NOMO-1 treated with dmso at 0.1 percent for 144 hours (cell line): ENCODE results near the gene ATE1.
"Not testable (repeated sequence)": the region's sequence is repeated elsewhere in the genome, so short reads cannot be mapped to it uniquely, and the experiment has no call there.

Source experiments
- DNase-seq: peaks from one replicate; lab custom pipeline; 2025; ENCODE audit not compliant: unreplicated experiment; lab: John Stamatoyannopoulos, UW

ATE1 gene

GRCh38 chr10:121792198-121792597 is 135.6 kb downstream of the ATE1 start:
- DNase-seq = no peak

DNA sequence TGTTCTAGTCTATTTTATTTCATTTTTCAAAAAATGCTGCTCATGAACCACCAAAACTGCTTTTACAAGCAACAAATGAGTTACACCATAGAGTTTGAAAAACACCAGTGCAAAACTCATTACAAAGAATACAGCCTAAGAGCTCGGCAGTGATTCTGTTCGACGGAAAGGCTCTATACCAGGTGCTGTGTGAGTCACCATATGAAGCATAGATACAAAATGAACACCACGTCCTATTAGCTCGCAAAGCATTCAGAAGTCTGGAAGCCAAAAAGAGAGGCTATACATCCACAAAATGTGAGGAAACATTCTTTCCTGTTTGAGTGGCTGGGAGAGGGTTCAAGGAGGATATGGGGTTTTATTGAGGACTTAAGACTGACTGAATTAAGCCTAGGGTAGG is 136.1 kb downstream of the ATE1 start:
- no peak for DNase-seq

GRCh38 chr10:121788717-121789116 is 139.1 kb downstream of the ATE1 start:
- no peak for DNase-seq

DNA sequence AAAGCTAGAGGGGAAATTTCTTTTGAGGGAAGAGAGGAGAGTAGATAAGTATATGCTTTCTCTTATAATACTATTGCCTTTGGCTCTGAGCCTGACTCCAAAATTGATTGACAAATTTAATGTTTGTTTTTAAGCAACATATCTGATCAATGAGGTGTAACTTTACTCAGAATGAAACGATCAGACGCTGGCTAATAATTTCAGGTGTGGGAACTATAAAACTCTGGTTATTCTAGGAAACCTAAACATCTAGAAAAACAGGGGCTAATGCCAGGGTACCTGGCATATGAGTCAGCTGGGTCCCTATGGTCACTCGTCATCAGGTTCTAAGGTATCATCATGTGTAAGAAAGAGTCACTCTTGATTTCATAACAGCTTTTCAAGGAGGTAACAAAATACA is 139.7 kb downstream of the ATE1 start:
- no peak for DNase-seq

DNA sequence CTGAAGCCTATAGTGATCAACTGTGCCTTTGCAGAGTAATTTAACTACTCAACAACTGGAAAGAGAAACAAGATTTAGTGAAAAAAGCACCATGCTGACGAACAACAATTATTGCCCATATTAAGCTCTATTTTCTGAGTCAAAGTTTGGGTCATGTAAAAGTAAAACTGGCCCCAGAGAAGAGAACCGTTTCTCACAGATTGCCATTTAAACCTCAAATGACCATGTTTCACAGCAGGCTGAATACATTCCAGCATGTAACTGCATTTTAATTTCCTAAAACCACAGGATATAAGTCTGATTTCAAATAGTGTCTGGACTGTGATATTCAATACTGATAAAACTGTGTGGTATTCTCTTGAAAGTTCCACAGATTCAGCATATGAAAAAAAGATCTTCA is 140.7 kb downstream of the ATE1 start:
- DNase-seq = no peak

DNA sequence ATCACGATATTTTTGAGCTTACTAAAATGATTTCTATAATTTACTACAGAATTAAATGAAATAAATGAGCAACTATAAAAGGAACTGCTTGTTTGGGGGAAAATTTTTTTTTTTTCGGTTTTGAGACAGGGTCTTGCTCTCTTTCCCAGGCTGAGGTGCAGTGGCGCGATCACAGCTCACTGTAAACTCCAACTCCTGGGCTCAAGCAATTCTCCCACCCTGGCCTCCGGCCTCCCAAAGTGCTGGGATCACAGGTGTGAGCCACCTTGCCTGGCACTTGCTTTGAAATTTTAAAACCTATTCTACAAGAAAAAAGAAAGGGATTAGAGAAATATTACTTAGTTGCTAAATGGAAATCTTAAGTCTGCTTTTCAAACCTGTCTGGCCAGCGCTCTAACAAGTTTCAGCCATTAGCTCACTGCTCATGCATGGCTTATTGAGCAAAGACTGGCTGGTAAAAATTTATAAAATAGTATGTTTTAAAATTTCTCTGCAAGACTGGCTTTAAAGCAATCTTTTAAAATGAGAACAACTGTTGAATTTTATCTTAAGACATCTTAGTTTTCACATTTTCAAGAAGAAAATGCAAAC is 144.0 kb downstream of the ATE1 start:
- DNase-seq = no peak

DNA sequence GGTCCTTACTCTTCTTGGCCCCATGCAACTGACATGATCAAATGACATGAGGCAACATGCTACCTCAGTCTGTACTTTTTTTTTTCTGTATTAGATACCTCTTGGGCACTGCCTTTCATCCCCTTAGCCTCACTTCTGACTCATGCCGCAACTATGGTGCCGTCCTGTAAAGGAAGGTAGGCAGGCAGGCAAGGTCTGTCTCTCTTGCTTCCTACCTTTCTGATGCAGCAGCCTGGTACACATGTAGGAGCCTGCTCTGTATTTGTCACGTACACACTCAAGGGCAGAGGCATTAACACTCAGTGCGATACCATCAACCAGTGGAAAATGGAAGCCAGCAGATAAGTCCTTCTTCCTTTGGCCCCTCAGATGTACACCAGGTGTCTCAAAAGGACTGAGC is 146.7 kb downstream of the ATE1 start:
- no peak for DNase-seq

- DNase-seq = no peak
These were observed 153.0 kb downstream of the ATE1 start for GRCh38 chr10:121774813-121775212.

DNA sequence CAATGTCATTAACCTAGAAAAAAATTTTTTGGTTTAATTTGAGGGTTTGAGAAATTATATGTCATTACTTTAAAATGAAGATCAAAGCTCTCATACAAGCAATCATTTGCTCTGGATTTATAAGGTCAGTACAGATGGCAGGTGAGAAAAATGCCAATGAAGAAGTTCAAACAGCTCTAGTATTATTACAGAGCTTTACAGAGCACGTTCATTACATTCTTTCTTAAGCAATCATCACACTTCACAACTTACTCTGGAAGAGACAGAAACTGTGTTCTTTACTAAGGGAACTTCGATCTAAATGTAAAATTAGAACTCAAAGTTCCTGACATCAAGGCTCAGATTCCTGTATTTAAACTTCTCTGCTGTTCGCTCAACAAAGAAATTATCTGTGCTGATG is 153.4 kb downstream of the ATE1 start:
- no peak for DNase-seq

DNA sequence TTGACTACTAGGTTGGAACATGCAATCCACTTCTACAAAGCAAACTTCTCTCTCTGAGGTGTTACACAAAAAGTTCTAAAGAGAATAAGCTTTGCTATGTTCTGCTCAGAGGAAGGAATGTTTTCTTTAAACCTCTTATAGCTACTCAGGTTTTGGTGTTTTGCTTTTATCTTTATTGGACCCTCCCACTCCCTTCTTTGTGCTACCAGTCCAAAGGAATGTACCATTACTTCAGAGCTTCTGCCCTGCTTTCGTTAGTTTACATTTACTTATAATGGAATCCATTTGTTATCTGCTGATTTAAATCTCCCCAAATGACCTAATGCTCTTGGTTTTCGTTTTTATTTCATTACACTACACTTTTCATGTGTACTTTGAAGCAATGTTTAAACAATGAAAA is 154.9 kb downstream of the ATE1 start:
- no peak for DNase-seq

DNA sequence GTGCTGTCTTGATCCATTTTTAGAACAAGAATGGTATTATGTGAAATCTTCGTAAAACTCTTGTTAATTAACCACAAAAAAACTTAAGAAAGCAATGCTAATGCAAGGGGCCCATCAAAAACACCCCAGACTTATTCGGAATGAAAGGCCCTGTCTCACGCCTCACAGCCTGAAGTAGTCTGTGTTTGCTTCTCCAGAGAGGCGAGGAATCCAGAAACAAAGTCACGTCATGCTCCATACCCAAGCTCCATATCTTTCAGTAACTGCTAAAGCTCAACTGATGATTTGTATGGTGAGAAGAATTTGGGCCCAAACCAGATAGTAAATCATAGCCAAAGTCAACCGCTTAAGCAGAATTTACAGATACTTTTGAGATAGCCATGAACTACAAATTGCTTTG is 155.4 kb downstream of the ATE1 start:
- no peak for DNase-seq

DNA sequence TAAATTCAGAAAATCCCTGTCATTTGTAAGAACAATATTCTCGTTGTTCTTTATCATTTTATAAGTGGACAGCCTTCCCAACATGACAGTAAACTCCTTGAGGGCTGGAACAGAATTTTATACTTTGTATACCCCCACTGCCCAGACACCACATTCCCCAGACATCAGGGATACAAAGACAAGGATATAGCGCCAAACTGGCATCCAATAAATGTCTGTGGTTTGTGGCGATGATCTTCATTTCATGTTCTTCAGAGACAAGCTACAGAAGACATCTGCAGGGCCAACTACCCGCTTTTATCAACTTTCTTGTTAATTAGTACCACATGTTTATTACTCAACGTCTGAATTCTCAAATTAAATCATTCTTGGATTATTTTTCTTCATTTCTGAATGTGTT is 155.9 kb downstream of the ATE1 start:
- DNase-seq = no peak

DNA sequence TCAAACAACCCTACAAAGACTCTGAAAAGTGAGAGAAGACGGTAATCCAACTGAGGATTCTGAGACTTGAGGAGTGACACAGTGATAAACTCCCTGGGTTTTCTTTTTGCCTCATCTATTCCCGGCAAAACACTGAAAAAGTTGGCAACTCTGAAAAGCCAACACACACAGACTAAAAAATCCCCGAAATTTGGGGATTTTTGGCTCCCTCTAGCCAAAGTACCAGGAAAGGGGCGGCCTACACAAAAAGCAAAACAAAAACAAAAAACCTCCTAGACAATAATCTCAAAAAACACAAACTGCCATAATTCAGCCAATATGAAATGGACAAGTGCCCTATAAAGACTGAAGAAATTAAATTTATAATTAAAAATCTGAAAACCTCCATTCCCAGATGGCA is 161.4 kb downstream of the ATE1 start:
- no peak for DNase-seq

DNA sequence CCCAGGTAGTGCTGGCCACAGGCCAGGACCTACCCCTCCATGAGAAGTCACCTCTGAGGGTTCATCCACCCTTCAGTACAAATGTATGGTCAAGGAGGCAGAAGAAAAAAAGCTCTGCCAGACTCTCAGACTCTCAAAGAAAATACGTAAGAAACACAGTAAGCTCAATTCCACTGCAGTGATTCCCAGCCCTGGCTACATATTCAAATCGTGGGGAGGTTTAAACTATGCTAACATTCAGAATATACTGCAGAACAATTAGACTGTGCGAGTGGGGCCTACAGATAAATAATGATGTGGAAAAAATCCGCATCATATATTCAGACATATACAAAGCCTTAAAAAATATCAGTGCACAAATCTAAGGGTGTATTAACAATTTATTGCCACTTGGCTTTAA is 162.6 kb downstream of the ATE1 start:
- DNase-seq = no peak

DNA sequence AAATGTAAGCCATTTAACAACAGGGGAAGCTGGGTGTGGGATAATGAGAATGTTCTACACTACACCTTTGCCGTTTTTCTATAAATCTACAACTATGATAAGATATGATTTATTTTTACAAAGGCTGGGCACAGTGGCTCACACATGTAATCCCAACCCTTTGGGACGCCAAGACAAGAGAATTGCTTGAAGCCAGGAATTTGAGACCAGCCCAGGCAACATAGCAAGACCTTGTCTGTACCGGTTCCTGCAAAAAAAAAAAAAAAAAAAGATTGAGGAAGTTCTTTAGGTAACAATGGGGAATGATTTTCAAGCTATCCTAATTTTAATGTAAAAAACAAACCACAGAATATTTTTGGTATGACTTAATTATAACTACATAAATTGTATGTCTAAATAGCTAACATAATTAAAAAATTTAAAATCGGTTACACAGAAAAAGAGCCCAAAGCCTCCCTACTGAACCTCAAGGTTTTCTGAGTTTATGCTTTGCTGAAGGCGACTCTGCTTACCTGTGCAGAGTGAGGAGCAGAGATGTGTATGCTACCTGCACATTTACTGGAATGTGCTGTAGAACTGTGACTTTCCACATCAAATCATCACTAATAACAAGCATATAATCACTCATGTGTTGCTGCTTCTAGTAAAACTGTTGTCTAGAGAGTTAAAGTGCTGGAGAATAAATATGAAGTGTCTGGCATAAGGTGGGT is 163.4 kb downstream of the ATE1 start:
- no peak for DNase-seq

DNA sequence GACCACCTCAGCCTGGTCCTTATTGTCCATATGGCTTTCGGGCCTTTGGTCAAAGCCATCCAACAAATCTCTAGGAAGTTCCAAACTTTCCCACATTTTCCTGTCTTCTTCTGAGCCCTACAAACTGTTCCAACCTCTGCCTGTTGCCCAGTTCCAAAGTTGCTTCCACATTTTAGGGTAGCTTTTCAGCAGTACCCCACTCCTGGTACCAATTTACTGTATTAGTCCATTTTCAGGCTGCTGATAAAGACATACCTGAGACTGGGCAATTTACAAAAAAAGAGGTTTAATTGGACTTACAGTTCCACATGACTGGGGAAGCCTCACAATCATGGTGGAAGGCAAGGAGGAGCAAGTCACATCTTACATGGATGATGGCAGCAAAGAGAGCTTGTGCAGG is 170.6 kb downstream of the ATE1 start:
- not testable (repeated sequence) for DNase-seq

- DNase-seq = not testable (repeated sequence)
These were observed 172.3 kb downstream of the ATE1 start for GRCh38 chr10:121755496-121755895.

DNA sequence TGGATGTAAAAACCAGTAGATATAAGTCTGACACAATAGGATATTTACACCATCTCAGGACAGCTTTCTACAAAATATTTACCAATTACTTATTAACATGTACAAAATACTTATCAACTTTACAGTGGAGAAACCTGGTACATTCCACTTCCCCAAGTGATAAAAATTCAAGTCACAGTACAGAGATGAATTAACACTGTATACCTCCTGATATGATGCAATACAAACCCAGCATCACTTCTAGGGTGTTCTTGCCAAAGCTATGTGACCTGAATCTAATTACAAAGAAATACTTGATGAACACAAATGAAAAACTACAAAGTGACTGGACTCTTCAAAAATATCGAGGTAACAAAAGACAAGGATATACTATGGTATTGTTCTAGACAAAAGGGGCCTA is 173.2 kb downstream of the ATE1 start:
- DNase-seq = no peak

GRCh38 chr10:121753726-121754476 is 173.9 kb downstream of the ATE1 start:
- DNase-seq = no peak

GRCh38 chr10:121751191-121751760 is 176.6 kb downstream of the ATE1 start:
- no peak for DNase-seq

DNA sequence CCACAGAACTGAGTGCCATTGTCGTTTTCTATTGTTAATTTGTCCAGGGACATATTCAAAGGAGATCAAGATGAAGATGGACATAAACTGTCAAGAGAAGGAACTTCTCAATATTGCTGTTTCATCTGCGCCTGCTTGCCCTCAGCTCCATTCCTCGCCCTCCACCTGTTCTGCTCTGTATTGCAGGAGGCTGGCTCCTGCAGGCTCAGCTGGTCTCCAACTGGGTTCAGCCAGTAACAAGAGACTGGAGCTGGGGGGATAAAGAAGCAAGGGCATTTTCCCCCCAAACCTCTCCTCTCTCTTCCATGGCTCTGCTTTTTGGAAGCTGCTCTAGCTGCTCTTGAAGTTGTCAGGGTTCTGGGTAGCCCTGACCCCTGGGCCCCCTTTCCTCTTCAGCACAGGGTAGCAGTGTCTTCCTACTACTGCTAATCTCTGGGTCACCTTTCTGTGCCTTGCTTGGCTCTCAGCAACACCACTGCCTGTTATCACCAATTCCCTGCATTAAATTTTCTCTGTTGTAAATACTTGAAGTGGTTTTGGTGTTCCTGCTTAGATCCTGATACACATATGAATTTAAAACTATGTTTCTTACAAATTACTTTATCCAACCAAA is 180.6 kb downstream of the ATE1 start:
- no peak for DNase-seq
